Stimulated activated CD8-positive, alpha-beta memory T cell treated with anti-CD3 and anti-CD28 coated beads, Interleukin-7, amount 100 ng/mL, for 48 hours (primary cell): ENCODE measurements around the gene IRF7.

ENCODE experiments used
- DNase-seq, 2 donors: peaks; one replicate each; pipeline ENCODE4 v3.0.0-alpha.2; 2020; ENCODE audit warnings: low read depth in 1 of 2; ENCODE audit errors: extremely low read depth in 1 of 2

IRF7 gene

DNA sequence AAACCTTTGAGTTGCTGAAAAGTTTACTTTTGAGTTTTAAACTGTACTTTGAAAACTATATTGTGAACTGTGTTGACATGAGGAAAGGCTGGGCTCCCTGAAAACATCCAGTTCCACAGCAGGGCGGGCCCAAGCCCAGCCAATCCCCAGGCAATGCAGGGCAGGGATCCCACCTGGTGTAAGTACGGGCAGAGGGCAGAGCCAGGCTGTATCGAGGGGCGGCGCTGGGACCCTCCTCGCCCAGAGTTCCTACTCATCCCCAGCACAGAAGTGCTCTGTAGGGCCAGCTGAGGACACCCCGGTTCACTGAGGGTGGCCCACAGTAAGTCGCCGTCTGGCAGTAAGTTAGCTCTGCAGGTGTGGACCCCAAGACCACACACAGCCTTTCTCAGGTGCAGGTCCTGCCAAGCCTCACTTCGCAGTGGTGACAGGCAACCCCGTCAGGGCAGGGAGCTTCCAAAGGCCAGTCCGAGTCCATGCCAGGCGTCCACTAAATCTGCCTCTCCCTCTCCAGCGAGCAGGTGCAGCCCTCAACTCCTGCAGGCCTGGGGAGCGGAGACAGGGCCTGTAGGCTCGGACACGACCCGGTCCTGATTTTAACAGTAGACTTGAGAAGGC lies 48.6 kb downstream of the IRF7 start:
- DNase-seq: no peak

- no peak for DNase-seq
Measured at GRCh38 chr11:565921-566509, 49.7 kb downstream of the IRF7 start.

DNA sequence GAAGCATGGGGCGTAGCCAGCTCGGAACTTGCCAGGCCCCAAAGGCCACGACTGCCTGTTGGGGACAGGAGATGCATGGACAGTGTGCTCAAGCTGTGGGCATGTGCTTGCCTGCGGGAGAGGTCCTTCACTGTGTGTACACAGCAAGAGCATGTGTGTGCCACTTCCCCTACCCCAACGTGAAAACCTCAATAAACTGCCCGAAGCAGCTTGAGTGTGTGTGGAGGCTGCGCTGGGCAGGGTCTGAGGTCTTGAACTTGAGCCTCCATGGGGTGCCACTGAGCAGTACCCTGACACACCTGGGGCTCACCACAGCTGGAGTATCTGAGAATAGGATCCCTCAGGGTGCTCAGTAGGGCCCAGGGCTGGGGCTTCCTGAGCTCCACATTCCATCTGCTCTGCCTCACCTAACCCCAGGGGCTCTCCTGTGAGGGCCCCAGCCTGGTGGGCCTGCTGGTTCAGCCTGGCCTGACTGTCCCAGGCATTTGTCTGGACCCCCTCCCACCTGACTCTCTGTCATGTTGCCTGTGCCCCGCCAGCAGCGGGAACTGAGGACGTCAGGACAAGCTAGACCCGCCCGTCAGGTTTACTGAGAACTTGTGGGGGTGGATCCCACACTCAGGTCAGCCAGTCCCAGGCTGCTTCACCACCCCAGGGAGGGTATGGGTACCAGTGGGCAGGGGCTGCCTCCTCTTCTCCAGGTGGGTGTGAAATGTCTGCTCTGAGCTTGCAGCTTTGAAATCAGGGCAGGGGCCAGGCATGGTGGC lies 51.8 kb downstream of the IRF7 start:
- no peak for DNase-seq

DNA sequence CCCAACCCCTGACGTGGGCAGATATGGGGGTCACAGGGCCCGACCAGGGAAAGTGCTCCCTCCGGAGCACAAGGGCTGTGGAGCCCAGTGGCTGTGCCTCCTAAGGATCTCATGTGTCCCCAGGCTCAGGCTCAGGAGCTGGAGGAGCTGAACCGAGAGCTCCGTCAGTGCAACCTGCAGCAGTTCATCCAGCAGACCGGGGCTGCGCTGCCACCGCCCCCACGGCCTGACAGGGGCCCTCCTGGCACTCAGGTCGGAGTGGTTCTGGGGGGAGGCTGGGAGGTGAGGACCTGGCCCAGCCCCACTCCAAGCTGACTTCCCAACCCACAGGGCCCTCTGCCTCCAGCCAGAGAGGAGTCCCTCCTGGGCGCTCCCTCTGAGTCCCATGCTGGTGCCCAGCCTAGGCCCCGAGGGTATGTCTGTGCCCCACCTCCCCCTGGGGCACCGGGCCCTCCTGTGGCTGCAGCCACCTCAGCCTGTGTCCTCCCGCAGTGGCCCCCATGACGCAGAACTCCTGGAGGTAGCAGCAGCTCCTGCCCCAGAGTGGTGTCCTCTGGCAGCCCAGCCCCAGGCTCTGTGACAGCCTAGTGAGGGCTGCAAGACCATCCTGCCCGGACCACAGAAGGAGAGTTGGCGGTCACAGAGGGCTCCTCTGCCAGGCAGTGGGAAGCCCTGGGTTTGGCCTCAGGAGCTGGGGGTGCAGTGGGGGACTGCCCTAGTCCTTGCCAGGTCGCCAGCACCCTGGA lies 52.5 kb downstream of the IRF7 start:
- DNase-seq: no peak
